Stimulated activated CD4-positive, alpha-beta T cell treated with anti-CD3 and anti-CD28 coated beads, Interleukin-12 subunit alpha, Interleukin-12 subunit beta, amount 100 ng/mL, for 24 hours (primary cell): ENCODE measurements around the gene PEX12.
"Not testable (repeated sequence)": the region's sequence is repeated elsewhere in the genome, so short reads cannot be mapped to it uniquely, and the experiment has no call there.

Experiments used
- DNase-seq, 2 experiments: peaks; one replicate each; pipeline ENCODE4 v3.0.0-alpha.2; 2020; ENCODE audit warnings: low read depth in 2 of 2

The PEX12 gene

DNA sequence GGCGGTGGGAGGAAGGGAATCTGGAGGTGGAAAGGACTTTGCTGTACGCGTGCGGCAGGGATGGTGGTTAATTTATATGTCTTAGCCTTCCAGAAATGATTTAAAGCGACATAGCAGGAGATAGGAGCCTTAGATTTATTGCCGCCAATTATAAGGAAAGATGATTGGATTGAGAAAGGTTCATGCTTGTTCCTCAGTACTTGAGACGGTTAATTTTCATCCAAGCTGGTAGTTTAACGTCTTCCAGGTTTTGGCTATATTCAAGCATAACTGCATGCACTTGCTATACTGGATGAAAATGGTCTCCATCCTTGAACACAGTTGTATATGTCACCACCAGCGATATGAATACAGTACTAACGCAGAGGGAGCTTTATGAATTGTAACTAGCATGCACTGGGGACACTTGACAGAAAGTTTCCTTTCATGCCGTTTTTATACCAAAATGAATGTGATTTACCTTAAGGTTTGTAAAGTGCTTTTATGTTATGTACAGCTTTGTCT is 610 bp upstream of the PEX12 start:
- DNase-seq = no peak

DNA sequence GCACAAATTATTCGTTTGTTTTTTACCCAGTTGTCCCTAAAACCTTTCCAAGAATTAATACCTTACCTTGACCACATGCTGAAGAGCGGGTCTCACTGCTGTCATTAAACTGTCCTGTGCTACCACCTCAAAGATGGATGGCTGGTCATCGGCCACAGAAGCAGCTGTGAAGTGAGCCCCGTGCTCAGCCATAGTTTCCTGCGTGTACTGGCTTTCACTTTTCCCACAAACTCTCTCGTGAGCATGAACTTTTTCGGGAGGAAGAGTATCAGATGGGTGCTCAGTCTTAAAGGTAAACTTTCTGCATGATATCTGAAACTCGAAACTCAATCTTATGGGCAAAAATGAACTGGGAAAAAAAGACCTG is 558 bp downstream of the PEX12 start:
- no peak for DNase-seq

DNA sequence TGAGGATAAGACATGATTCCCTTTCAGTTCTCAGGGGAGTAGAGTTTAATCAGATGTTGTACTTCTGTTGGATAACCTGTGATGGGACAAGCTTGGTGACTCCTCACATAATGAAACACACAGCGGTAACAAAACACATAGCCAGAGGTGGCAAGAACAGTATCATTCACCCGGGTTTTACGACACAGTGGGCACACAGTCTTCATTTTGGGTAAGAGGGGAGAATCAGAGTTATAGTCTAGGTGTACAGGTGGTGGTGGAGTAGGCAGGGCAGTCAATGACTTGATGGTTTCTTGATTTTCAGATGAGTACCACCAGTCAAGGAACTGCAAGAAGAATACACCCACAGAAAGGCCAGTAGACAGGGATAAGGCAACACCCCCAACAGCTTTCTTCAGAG is 2.6 kb downstream of the PEX12 start:
- DNase-seq = no peak

DNA sequence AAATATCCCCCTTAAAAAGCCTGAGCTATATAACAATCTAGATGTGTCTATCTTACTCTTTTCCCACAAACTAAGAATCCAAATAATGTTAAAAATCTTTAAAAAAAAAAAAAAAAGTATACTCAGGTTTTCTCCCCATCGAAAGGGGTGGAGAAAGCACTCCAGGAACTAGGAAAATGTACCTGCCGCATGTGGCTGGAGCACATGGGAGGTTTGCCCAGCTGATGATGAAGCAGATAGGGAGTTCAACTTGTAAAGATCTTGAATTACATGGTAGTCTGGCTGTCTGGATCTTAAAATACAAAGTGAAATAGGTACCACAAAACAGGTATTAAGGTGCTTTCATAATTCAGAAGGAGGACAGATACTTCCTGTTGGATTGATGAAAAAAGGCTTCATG is 9.0 kb downstream of the PEX12 start:
- DNase-seq = no peak

DNA sequence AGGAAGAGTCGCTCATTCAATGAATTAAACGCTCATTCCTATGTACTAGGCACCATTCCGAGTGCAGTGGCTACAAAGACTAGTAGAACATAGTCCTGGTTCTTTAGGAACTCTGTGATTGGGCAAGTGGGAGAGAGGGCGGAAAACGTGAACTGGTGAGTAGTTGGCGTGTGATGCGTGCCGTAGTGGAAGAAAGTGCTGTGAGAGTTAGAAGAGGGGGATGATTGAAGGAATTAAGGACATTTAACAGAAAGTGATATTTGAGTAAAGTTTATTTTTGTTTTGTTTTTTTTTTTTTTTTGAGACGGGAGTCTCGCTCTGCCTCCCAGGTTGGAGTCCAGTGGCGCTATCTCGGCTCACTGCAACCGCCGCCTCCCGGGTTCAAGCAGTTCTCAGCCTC is 9.8 kb downstream of the PEX12 start:
- peak; percentile 25 to 43 for DNase-seq

DNA sequence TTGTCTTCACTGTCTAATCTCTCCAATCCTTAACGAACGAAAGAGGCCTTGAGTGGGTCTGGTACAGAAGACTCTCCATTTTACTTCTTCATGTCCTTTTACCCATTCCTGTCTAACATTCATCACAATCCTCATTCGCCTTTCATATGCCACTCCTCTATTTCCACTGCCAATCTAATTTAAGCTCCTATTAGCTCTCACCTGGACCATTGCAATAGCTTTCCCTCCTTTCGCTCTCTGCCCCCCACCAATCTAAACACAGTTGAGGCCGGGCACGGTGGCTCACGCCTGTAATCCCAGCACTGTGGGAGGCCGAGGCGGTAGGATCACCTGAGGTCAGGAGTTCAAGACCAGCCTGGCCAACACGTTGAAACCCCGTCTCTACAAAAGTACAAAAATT is 11.4 kb downstream of the PEX12 start:
- DNase-seq = no peak

DNA sequence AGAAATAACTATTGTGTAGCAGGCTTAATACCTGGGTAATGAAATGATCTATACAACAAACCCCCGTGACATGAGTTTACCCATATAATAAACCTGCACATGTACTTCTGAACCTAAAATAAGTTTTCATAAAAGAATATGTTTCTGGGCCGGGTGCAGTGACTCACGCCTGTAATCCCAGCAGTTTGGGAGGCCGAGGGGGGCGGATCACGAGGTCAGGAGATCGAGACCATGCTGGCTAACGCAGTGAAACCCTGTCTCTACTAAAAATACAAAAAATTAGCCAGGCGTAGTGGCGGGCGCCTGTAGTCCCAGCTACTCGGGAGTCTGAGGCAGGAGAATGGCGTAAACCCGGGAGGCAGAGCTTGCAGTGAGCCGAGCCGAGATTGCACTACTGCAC is 15.2 kb downstream of the PEX12 start:
- not testable (repeated sequence) for DNase-seq

DNA sequence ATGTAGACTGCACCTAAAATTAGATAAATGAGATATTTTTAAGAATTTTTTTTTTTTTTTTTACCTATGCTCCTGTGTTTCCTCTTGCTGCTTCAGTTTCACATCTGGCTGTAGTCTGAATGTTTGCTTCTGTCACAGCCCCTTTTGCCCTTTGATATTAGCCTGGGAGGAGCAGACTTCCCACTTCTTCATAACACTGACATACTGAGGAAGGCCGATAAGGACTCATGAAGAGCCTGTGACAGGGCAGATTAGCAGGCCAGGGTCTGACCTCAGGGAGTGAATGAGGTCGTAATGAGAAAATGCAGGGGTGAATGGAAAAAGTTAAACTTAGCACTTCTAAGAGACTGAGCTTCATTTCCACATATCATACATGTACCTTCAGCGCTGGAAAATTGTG is 17.7 kb downstream of the PEX12 start, which contains the start of gene SLFN14:
Gene SLFN14, minus strand, starts transcription at position 117 of the 400 bp plus-strand sequence. CDS start 2,757 bp downstream, outside the sequence.
- no peak for DNase-seq

DNA sequence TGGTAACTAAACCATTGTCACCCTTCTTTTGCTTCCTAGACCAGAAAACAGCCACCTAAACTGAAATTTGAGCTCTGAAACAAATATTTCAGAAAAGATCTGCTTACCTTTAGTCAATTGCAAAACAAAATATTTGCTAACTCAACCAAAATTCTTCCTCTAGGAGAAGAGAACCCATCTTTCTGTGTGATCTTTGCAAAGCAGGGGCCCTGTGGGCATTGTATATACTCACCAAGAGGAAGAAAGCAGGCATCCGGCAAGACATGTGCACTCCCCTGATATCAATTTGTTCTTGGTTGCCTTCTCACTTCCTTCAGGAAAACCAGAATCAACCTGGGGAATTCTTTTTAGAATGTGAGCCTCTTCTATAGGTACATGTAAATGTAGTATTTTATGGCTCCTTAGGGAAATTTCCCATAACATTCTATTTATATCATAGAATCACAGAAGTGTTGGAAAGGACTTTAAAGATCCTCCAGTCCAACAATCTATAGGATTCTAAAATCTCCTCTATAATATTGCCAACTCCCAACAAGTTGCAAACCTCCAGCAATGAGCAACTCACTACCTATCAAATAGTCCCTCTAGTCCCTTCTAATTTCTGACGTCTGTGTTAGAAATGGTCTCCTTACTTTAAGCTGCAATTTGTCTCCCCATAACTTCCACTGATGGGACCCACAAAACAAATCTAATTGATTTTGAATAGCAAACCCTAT is 18.7 kb downstream of the PEX12 start:
- no peak for DNase-seq

DNA sequence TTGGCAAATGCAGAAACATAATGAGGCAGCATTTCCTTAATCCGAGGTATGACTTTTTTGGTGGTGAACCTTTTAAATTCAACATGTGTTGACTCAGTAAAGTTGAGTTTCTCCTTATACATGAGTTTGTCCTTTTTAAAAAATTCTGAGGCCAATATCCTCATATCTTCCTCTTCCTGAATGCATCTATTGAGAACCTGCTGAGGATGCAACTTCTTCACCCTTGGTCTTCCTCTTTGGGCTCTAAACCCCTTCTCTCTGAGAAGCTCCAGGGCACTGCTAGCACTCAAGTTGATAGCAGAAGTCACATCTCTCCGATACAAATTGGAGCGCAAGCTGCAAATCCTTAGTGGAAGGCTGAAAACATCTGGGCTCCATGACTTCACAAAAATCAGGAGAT is 21.0 kb downstream of the PEX12 start:
- no peak for DNase-seq

DNA sequence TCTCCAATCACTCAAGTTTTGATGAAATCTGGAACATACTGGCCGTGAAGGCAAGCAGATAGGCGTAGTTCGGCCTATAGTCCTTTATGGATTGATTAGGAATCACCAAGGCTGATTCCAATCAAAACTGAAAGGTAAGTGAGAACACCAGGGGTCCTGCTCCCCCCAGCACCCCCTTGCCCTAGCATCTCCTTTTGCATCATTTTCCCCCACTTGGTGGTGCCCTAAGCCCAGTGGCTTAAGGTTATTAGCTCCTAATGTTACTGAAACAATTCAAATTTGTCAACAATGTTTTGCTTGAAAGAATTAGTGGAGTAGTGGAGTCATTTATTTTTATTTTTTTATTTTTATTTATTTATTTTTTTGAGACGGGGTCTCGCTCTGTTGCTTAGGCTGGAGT is 22.7 kb downstream of the PEX12 start:
- DNase-seq = no peak

DNA sequence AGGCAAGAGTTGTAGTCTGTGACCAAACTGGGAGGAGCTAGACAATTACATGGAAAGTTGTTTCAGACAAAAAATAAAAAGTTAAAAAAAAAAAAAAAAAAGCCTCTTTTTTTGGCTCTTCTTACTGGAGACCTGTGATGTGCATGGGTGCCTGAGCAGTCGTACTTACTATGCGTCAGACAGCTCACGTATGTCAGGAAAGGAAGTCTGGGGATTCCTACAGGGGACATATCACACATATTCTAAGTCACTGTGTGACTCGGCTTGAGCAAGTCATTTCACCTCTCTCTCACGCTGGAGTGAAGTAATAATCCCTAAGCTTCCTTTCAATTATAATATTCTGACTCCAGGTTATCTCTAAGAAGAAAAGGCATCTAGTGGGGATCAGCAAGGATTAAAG is 23.7 kb downstream of the PEX12 start:
- DNase-seq = no peak

DNA sequence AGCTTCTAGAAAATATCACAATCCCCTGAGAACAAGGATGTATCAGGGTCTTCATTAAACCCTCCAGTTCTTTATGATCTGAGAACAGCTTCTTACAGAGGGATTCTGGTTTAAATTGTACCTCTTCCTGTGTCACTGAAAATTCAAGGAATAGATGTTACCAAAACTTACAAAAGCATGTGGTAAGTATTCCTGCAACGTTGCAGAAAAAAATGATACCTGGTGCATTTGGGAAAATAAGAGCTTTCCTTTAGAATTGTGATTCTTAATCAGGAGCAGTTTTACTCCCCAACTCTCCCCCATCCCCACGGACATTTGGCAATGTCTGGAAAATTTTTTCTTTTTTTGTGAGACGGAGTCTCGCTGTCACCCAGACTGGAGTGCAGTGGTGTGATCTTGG is 25.1 kb downstream of the PEX12 start:
- no peak for DNase-seq

DNA sequence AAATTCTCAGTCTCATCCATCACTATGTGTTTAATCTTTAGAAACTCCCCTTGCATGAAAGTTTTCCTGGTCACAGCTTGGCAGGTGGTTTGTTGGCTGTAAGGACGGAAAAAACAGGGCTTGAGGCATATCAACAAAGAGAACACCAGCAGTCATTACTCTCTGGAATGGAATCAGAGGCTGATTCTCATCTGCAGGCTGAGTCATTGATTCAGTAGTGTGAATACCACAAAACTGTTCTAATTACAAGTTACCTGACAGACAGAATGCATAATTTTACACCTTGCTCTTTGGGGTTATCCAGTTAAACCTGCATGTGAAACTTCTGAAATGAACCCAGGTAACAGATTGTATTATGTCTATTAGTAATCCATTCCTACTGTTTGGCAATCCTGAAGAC is 29.4 kb downstream of the PEX12 start:
- no peak for DNase-seq

DNA sequence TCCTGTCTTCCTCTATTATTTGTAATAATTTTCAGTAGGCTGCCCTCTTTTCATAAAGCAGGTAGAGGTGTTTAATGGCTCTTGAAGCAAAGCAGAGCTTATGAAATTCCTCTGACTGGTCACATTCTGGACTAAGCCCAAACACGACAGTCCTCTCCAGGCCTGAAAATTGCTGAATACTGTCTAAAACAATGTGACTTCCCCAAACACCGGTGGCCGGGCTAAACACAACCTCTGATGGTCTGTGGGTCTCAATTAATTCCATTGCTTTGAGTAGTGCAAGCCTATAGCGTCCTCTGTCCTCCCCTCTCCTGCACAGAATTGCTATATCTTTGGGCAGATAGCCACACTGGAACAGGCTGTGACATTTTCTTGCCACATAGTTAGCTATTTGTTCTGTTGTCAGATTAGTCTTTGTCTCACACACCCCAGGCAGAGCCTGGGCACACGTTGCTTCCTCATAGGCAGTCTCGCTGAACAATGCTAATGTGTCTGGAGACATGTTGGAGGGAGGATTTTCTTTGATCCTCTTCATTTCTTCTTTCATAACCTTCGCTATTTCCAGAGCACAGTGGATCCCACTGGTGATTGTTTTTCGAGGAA is 30.1 kb downstream of the PEX12 start:
- DNase-seq = no peak

DNA sequence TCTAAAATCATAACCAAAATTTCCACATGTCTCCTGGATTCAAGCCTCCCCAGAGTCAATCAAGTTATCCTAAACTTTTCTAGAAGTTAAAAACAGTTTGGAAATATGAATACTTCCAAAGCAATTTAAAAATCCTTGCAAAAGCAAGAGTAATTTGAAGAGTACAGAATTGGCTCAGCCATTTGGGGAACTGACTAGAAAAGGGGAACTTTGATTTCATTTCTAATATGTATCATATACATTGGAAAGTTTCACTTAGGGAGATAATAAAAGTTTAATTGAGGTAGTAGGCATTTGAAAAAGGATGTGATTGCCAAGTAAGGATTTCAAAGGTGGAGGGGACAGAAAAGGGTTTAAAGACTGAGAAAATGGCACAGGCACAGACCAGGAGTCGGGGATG is 31.9 kb downstream of the PEX12 start:
- DNase-seq = no peak

DNA sequence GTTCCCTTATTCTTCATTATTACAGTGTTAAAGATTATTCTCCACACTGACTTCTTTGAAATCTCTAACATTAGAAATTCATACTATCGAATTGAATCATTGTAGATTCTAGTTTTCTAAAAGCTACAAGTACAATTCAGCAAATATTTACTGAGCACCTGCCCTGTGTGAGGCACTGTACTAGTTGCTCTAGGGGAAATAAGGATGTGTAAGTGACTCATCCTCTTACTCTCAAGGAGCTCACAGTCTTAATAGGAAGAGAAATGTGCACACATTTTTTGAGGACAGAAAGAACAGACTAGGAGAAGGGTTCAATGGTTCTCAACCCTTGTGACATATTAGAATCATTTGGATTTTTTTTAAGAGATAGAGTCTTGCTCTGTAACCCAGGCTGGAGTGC is 33.2 kb downstream of the PEX12 start:
- DNase-seq = no peak

DNA sequence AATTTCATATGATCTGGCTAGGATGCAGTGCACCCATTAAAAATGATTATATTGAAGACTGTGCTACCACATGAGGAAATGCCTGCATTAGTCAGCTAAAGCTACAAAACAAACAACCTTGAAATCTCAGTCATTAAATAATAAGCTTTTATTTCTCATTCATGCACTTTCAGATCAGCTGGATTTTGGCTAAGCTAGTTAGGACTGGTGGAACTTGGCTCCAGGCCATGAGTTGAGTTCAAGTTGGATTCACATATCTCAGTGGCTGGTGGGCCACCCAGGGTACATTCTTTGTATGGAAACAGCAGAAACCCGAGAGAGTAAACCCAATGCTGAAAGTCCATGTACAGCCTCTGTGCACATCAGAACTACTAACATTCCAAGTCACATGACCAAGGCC is 34.5 kb downstream of the PEX12 start:
- DNase-seq = no peak

DNA sequence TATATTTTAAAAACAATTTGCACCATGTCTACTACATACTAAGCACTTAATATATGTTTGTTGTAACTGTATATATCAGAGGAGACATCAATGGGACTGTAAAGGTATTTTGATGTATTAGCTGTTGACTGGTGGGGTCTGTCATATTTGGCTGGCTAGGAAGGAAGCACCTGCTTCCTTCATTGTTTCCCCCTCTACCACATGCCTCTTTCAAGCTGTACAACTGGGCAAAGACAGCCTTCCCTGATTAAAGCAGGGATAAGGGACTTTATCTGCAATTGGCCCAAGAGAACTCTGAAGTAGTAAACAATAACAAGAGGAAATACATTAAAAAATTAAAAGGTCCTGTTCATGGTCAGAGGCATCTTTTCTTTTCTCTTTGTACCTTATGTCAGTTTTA is 35.4 kb downstream of the PEX12 start:
- no peak for DNase-seq

DNA sequence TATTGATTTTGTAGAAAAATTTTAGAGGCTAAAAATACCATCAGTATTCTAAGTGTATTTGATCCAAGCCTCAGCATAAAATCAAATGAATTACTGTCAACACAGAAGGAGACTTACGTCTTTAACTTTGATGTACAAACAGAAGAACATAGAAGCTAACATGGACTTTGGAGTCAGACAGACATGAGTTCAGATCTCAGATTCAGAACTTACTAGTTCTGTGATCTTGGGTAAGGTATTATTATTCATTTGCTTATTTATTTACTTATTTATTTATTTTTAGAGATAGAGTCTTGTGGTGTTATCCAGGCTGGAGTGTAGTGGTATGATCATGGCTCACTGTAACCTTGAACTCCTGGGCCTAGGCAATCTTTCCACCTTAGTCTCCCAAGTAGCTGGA is 36.9 kb downstream of the PEX12 start:
- DNase-seq = no peak

DNA sequence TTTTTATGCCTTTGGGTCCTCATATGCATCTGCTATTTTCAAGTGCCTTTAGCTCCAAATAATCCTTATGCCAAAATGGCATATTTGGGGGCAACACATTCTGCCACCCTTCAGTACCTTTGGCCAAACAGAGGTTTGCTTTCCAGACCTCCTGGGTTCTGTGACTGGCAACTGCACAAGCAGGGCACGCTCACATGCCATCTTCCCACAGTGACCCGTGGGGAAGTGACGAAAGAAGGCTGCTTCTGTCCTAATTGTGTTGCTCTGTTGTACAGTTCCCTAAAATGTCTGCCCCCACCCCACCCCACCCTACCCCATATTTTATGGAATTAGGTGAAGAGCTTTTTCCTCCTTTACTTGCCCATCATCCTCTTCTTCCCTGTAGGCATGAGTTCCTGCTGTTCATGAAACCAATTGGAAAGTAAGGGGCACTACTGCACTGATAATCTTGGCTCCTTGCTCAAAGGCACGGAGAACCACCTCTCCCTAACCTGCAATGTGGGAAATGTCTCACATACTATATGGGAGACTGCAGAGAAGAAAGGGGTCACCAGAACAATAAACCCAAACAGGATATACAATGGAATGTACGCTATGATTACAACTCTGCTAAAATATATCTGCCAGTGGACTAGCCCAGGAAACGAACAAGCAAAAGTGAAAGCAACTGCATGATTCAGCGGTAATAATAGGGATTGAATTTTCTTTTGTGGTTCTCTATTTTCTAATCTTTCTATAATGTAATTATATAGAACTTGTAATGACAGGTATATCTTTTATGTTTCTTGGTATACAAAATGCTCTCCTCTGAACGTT is 37.6 kb downstream of the PEX12 start:
- peak in 1 of 2 experiments; percentile 31 for DNase-seq

DNA sequence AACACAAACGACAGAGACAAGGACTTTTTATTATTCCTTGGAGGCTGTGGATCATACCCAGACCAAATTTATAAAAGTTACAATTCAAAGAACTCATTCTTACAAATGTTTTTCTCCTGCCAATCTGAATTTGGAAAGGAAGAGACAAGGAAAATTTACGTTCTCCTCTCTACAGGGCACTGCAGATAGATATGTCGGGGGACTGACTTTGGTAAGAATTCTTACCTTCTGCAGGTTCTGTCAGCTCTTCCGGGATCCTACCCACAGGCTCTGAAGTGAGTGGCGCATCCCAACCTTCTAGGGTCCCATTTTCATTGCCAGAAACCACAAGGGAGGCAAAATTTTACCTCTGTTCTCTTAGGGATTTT is 38.7 kb downstream of the PEX12 start:
- DNase-seq = no peak

DNA sequence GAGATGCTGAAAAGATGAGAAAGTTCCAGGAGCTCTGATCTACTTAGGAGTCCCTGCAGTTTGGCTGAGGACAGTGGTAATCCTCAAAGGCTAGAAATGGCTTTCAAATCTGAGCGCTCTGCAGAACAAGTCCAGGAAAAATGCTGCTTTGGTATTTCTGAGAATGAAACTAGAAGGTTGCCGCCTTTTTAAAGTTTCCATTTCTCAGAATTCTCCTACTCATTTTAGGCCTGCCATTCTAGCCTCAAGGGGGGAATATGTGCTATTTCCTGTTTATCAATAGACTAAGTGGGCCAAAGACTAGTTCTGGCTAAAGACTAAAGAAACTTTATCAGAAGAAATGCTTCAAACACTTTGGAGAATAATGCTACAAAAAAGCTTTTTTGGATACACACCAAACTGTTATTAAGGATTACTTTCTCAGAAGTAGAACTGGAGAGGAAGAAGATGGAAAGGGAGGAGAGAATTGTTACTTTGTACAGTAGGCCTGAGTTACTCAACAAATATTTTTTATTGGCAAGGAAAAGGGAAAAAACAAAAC is 40.7 kb downstream of the PEX12 start, which contains the start of gene SLFN12L:
Gene SLFN12L, minus strand, starts transcription at position 78 of the 541 bp plus-strand sequence. CDS start 15,314 bp downstream, outside the sequence.
- no peak for DNase-seq
